Kasumi-1 (cell line): ENCODE measurements around the gene ABRACL.
A peak's percentile ranks its signal among the peaks of the same experiment; 100 is the strongest.
"Not testable (repeated sequence)": the region's sequence is repeated elsewhere in the genome, so short reads cannot be mapped to it uniquely, and the experiment has no call there.

Source experiments
- DNase-seq, 2 experiments: peaks; one replicate each; lab custom pipeline; 2025; lab: John Stamatoyannopoulos, UW

Gene ABRACL

GRCh38 chr6:139028658-139029469 is at the start of gene ABRACL:
TSS of gene ABRACL (plus strand) at chr6:139028745. CDS start at chr6:139034161, 5,416 bp downstream.
- DNase-seq = peak; percentile 92 to 94

- DNase-seq = no peak
These were observed 49.2 kb upstream of the ABRACL start for GRCh38 chr6:138979365-138979764.

GRCh38 chr6:138979813-138980668 is 48.5 kb upstream of the ABRACL start:
- DNase-seq = no peak

- no peak for DNase-seq
These were observed 47.1 kb upstream of the ABRACL start for GRCh38 chr6:138981416-138981815.

GRCh38 chr6:138986578-138986977 is 42.0 kb upstream of the ABRACL start:
- peak; percentile 26 to 27 for DNase-seq

- DNase-seq = peak; percentile 14 to 19
These were observed 41.4 kb upstream of the ABRACL start for GRCh38 chr6:138987080-138987642.

- peak; percentile 85 to 86 for DNase-seq
These were observed 40.7 kb upstream of the ABRACL start, which contains the start of gene REPS1 for GRCh38 chr6:138987643-138988468. TSS of gene REPS1 (minus strand) at chr6:138988253. CDS start at chr6:138987682, 571 bp downstream.

- DNase-seq = no peak
These were observed 40.1 kb upstream of the ABRACL start for GRCh38 chr6:138988469-138988834.

- no peak for DNase-seq
These were observed 39.2 kb upstream of the ABRACL start for GRCh38 chr6:138989098-138989983.

GRCh38 chr6:138991206-138991605 is 37.3 kb upstream of the ABRACL start:
- no peak for DNase-seq

- not testable (repeated sequence) for DNase-seq
These were observed 35.6 kb upstream of the ABRACL start for GRCh38 chr6:138992965-138993364.

- DNase-seq = not testable (repeated sequence)
These were observed 35.1 kb upstream of the ABRACL start for GRCh38 chr6:138993410-138993809.

GRCh38 chr6:138996524-138996923 is 32.0 kb upstream of the ABRACL start:
- no peak for DNase-seq

- DNase-seq = no peak
These were observed 31.4 kb upstream of the ABRACL start for GRCh38 chr6:138997136-138997535.

- DNase-seq = peak in 1 of 2 experiments; percentile 19
These were observed 28.4 kb upstream of the ABRACL start for GRCh38 chr6:138999949-139000725.

- DNase-seq = peak; percentile 74 to 80
These were observed 24.8 kb upstream of the ABRACL start for GRCh38 chr6:139003751-139004150.

GRCh38 chr6:139006477-139006876 is 22.1 kb upstream of the ABRACL start:
- no peak for DNase-seq

- DNase-seq = no peak
These were observed 21.1 kb upstream of the ABRACL start for GRCh38 chr6:139007428-139007827.

- peak; percentile 8 to 27 for DNase-seq
These were observed 20.4 kb upstream of the ABRACL start for GRCh38 chr6:139008117-139008516.

- no peak for DNase-seq
These were observed 17.9 kb upstream of the ABRACL start for GRCh38 chr6:139010674-139011073.
